IPS DF 4.7 (cell line): ENCODE measurements around the gene IQCM.

Experiments used
- DNase-seq: peaks from one replicate; pipeline ENCODE4 v3.0.0-alpha.2; 2013; ENCODE audit warnings: low spot score; ENCODE audit errors: extremely low read depth

IQCM gene

GRCh38 chr4:149781150-149781549 is 34.5 kb downstream of the IQCM start:
- DNase-seq, result no peak

DNA sequence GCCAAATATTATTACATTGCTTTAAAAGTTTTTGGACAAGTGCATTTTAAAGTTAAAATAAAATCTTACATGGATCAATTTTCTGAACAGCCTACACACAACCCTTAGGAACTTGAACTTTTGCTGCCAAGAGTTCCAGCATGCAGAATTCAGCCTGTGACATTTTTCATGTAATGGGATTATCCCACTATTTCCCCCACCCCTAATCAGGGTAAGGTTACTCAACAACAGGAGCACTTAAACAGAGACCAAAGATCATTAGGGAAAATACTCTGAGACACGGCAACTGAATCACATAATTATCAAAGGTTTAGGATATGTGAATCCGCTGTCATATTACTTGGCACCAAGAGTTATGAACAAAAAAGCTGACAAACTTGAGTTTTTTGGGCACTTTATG is 47.2 kb downstream of the IQCM start:
- no peak for DNase-seq

GRCh38 chr4:149766135-149766534 is 49.5 kb downstream of the IQCM start:
- DNase-seq, result no peak

DNA sequence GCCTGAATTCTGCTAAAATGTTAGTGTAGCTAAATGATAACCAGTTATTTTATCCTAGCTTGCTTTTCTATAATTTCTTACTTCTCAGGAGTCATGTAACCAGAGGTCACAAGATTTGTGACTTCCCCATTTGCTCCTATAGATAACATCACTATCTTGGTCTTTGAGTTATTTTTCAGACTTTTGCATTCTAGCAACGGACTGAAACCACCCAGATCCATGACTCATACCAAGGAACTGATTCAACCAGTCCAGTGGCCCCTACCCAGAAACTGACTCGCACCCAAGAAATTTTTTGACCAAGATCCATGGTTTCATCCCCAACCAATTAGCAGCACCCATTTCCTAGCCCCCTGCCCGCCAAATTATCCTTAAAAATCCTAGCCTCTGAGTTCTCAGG is 50.0 kb downstream of the IQCM start:
- no peak for DNase-seq

DNA sequence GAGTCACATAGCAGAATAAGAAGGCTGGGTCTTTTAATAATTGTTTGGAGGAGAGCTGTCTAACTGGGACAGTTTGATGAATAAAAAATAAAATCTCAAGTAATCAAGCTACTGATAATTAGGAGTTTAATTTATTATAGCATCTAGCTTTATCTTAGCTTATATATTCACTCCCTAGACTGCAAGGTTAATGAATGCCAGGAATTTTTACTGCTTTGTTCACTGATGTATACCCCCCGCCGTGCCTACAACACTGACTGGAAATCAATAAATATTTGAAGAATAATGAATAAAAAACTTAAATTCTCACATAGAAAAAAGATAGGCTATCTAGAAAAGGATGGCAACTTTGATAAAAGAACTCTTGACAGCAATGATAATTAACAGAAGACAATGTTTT is 59.7 kb downstream of the IQCM start:
- no peak for DNase-seq

GRCh38 chr4:149754526-149754925 is 61.1 kb downstream of the IQCM start:
- no peak for DNase-seq

GRCh38 chr4:149752729-149753128 is 62.9 kb downstream of the IQCM start:
- no peak for DNase-seq

DNA sequence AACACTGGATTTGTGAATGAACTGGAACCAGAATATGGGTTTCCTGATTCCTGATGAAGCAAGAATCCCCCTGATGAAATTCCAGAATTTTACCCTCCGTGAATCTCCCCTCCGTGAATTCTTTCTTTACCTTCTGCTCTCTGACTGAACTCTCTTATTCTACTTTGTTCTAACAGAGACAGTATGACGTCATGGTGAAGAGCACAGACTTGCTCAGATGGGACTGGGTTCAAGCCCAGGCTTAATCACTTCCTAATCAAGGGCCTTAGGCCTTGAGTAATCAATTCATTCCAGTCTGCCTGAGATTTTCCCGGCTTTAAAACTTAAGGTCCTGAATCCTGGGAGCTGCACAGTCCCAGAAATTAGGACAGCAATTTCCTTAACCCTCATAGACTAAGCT is 64.5 kb downstream of the IQCM start:
- no peak for DNase-seq

DNA sequence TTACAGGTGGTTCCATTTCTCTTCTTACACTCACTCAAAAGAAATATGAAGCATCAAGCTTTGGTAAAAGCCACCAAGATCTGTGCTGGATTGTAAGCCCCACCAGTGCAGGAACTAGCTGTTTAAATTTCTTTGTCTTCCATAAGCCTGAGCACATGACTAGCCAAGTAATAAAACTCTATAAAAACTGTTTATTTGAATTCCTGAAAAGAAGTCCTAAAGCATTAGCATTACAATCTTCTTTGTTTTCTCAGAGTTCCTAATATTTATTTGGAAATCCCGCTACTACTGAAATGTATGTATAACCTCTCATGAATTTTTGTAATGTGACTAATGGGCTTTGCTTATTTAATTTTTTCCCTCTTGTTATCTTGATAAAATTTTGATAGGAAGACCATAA is 65.9 kb downstream of the IQCM start:
- DNase-seq, result no peak

DNA sequence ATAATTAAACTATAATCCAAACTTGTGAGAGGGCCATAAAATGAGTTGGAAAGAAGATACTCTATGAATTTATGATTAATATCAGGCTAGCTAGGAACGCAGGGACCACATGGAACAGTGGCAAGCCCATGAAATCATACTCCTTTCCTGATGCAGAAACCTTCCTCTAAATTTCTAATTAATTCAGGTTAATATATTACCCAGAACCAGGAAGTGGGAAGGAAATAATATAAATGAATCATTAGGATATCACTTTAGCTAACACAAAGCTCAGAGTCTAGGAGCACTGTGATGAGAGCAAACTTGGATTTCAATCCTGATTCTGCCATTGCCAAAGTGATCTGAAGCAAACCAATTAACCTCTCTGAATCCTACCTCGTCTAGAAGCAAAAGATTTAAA is 68.0 kb downstream of the IQCM start:
- DNase-seq, result no peak

DNA sequence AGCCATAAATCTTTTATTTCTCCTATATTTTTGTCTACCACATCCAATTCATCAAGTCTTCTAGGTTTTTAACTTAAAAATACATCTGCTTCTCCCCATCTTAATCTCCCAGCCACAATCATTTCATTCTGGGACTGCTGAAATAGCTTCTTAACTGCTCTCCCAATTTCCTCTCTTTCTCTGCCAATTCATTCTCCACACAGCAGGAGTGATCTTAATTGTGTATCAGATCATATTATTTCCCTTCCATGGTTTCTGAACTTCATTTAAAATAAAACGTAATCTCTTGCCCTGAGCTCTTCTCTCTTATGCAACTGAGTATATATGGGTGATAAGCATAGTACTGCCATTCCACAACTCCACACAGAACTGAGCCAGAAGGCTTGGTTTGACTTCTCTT is 69.4 kb downstream of the IQCM start:
- no peak for DNase-seq

GRCh38 chr4:149741186-149741831 is 74.3 kb downstream of the IQCM start:
- DNase-seq, result no peak

DNA sequence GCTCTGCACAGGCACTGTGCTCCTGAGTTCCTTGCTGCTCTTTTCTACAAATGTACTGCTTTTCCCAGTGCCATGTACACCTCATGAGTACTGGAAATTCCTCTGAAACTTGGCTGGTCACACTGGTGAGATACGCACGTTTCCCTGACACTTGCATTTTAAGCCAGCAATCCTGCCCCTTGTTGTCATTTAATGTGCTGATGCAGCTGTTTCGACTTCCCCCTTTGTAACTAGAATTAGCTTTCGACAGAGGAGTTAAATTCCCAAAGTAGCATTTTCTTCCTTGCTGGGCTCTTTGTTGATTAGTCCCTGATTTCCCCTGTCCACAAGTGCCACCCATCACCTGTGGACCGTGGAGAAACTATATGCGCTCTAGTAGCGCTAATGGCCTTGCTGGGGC is 77.5 kb downstream of the IQCM start:
- no peak for DNase-seq

DNA sequence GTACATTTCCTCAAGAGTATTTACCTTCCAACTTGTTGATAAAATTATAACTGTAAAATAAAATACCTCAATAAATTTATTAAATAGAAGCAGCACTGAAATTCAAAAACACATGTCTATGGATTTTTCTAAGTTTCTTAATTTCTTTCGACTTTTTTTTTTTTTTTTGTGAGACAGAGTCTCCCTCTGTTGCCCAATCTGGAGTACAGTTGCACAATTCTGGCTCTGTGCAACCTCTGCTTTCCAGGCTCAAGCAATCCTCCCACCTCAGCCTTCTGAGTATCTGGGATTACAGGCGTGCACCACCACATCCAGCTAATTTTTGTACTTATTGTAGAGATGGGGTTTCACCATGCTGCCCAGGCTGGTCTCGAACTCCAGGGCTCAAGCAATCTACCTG is 79.8 kb downstream of the IQCM start:
- DNase-seq, result no peak

DNA sequence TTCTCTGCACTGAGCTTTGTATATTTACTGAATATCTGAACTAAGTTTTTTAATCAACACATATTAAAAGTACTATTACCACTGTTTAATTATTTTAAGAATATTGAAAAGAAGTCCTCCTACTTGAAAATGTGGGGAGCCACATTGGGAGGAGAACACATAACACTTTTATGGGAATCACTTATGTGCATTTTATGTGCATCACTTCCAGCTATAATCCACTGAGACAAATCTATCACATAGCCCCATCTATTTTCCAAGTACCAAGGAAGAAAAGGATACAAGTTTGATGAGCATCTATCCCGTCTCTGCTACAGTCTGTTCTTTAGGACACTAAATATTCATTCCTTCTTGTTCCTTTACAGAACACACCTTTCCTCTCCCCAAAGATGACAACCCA is 87.2 kb downstream of the IQCM start:
- DNase-seq, result no peak

- no peak for DNase-seq
Measured at GRCh38 chr4:149727663-149728062, 88.0 kb downstream of the IQCM start.

DNA sequence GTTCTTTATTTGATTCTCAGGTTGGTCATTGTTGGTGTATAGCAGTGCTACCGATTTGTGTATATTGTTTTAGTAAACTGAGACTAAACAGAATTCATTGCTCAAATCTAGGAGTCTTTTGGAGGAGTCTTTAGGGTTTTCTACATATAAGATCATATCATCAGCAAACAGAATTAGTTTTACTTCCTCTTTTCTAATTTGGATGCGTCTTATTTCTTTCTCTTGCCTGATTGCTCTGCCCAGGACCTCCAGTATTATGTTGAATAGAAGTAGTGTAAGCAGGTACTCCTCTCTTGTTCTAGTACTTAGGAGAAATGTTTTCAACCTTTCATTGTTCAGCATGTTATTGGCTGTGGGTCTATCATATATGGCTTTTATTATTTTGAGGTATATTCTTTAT is 92.6 kb downstream of the IQCM start:
- DNase-seq, result no peak

GRCh38 chr4:149719806-149720205 is 95.8 kb downstream of the IQCM start:
- no peak for DNase-seq

DNA sequence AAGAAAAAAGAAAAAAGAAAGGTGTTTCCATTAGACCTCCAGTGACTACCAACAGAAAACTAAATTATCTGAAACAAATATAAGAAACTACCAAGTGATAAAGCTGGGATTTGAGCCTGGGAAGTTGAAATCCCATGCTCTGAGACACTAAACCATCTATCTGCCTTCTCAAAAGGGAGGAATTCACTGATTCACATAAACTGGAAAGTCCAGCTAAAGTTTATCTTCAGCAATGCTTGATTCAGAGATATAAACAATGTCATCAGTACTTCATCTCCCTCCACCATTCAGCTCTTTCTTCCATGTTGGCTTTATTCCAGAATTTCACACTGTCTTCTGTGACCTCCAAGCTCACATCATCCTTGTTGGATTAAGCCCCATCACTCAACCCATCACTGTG is 96.3 kb downstream of the IQCM start:
- no peak for DNase-seq

GRCh38 chr4:149718500-149718899 is 97.1 kb downstream of the IQCM start:
- no peak for DNase-seq

DNA sequence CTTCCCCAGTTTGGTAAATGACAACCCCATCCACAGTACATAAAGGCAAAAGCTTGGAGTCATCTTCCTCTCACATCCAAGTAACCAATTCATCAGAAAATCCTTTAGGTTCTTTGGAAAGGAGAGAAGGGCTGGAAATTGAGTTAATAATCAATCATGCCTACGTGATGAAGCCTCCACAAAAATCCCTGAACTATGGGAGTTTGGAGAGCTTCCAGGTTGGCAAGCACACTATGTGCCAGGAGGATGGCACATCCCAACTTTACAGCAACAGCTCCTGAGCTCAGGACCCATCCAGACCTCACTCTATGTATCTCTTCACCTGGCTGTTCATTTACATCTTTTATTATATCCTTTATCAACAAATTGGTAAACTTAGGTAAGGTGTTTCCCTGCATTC is 98.9 kb downstream of the IQCM start:
- DNase-seq, result no peak

GRCh38 chr4:149715822-149716585 is 99.6 kb downstream of the IQCM start:
- no peak for DNase-seq

DNA sequence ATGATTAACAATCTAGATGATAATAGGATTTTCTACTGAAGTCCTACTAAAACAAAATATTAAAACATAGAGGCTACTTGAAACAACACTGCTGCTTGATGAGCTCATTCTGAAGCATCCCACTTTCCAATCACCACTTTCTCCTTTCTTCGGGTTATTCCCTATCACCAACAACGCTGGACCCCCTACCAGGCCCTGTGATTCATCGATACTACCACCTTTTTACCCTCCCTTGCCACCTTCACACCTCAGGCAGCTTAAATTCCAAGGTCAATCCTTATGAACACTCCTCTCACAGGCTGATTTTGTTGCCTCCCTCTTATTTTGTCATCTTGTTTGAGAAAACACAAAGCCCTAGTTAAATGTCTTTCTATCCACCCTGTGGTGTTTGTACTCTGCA is 102.6 kb downstream of the IQCM start:
- no peak for DNase-seq
